Naive thymus-derived CD4-positive, alpha-beta T cell (primary cell): Measurements from ENCODE around the gene RAP1A. TPM values are rescaled to one million over a fixed set of nuclear protein-coding genes. Genes with fewer than 3 reads are reported as not detected.
A peak's percentile ranks its signal among the peaks of the same experiment; 100 is the strongest.

Experiments
- ATAC-seq: fragments of 150-1000 bp; cut with Tn5 transposase; 2 replicates; pipeline ENCODE4 v1.10.0; 2021; ENCODE audit warnings: mild to moderate bottlenecking, moderate library complexity
- CTCF ChIA-PET: fragments of 350-600 bp; sonication (Branson Sonifier 250); formaldehyde crosslinking; loops from one replicate; lab custom pipeline; 2021; ENCODE audit warnings: antibody characterized with exemption; lab: Charles Lee
- POLR2A ChIA-PET: fragments of 350-600 bp; sonication (Branson Sonifier 250); formaldehyde crosslinking; loops from one replicate; lab custom pipeline; 2021; ENCODE audit warnings: antibody characterized with exemption, inconsistent platforms; lab: Charles Lee
- DNase-seq, 9 donors: peaks; one replicate each; pipeline versions ENCODE4 v3.0.0 to v3.0.0-alpha.2; 2020 to 2022; ENCODE audit warnings: mixed read lengths in 1 of 9
- H3K27ac ChIP-seq: one replicate; pipeline ENCODE4 v1.7.0; 2013; ENCODE audit warnings: mild to moderate bottlenecking, low read depth, low read length, moderate library complexity
- H3K27me3 ChIP-seq, 2 donors: one replicate each; pipeline ENCODE4 v1.7.0; 2013; ENCODE audit warnings: low read length in 2 of 2, mild to moderate bottlenecking in 2 of 2, moderate library complexity in 2 of 2; ENCODE audit not compliant: control insufficient read depth in 2 of 2, insufficient read depth in 2 of 2
- H3K36me3 ChIP-seq, 3 experiments: 1 replicate in 2 of 3; 2 replicates in 1 of 3; pipeline ENCODE4 v1.7.0; 2013; ENCODE audit warnings: low read length in 3 of 3, mild to moderate bottlenecking in 3 of 3, moderate library complexity in 1 of 3; ENCODE audit not compliant: insufficient read depth in 3 of 3, control insufficient read depth in 2 of 3
- H3K4me1 ChIP-seq, 2 donors: one replicate each; pipeline ENCODE4 v1.7.0; 2013; ENCODE audit warnings: low read length in 2 of 2, mild to moderate bottlenecking in 2 of 2, moderate library complexity in 1 of 2; ENCODE audit not compliant: control insufficient read depth in 2 of 2, insufficient read depth in 2 of 2
- H3K4me3 ChIP-seq: 2 replicates; pipeline ENCODE4 v1.7.0; 2013; ENCODE audit warnings: mild to moderate bottlenecking, low read length
- H3K9me3 ChIP-seq, 3 experiments: 1 replicate in 2 of 3; 2 replicates in 1 of 3; pipeline ENCODE4 v1.7.0; 2013; ENCODE audit warnings: low read length in 3 of 3; ENCODE audit not compliant: control insufficient read depth in 2 of 3
- H3K27ac Mint-ChIP-seq, 9 donors: one replicate each; pipeline ENCODE4 v1.8.0; 2020 to 2022; ENCODE audit warnings: mixed read lengths in 9 of 9, mild to moderate bottlenecking in 8 of 9, moderate library complexity in 5 of 9, inconsistent platforms in 2 of 9
- H3K27me3 Mint-ChIP-seq, 5 donors: one replicate each; pipeline ENCODE4 v1.8.0; 2021 to 2022; ENCODE audit warnings: mixed read lengths in 5 of 5, mild to moderate bottlenecking in 1 of 5
- H3K36me3 Mint-ChIP-seq, 5 donors: one replicate each; pipeline ENCODE4 v1.8.0; 2020 to 2022; ENCODE audit warnings: mixed read lengths in 5 of 5, mild to moderate bottlenecking in 3 of 5, inconsistent platforms in 1 of 5
- H3K4me1 Mint-ChIP-seq, 7 donors: one replicate each; pipeline ENCODE4 v1.8.0; 2020 to 2022; ENCODE audit warnings: mixed read lengths in 7 of 7, mild to moderate bottlenecking in 3 of 7, inconsistent platforms in 1 of 7
- H3K4me3 Mint-ChIP-seq, 10 donors: one replicate each; pipeline ENCODE4 v1.8.0; 2020 to 2022; ENCODE audit warnings: mild to moderate bottlenecking in 10 of 10, mixed read lengths in 10 of 10, moderate library complexity in 6 of 10, inconsistent platforms in 2 of 10
- H3K9me3 Mint-ChIP-seq, 11 donors: one replicate each; pipeline ENCODE4 v1.8.0; 2020 to 2022; ENCODE audit warnings: mixed read lengths in 11 of 11, mild to moderate bottlenecking in 4 of 11, inconsistent platforms in 1 of 11, moderate library complexity in 1 of 11
- intact Hi-C, 2 donors: fragments of 100-400 bp; cut with micrococcal nuclease; formaldehyde crosslinking; loops; one replicate each; pipeline ENCODE4 v1.15.1; 2023
- polyA plus RNA-seq, 2 donors: library from polyadenylated mRNA; unstranded; fragments of 300-500 nt; fragmentation: Illumina TruSeq; gene quantifications; one replicate each; pipeline ENCODE4 v1.2.3, GENCODE V29; 2021
- total RNA-seq, 6 experiments: library from RNA in 5 of 6; stranded (reverse) in 5 of 6; gene quantifications; 1 replicate in 5 of 6; 2 replicates in 1 of 6; pipeline ENCODE4 v1.2.3 and lab custom pipeline; 2021 to 2026

Gene RAP1A
- total and polyA plus RNA-seq, 7 experiments from 2014 or later: 37.6 to 183 (median 100) TPM

- Histone ChIP-seq H3K36me3 (no peaks in the 10 kb centered on the region), H3K9me3 (no peaks in the 10 kb centered on the region), H3K27ac (no peak overlapping the region), H3K4me3 (no peak overlapping the region), H3K27me3 (no peaks in the 10 kb centered on the region), H3K4me1 (peaks cover 40 to 51% of the 10 kb centered on the region in 2 donors)
- peak overlapping the region in 4 of 9 donors; percentile 22 to 86 (median 79) for H3K27ac Mint-ChIP-seq
- DNase-seq (no peak), ATAC-seq (no peak)
- peak overlapping the region in 5 of 10 donors; percentile 13 to 67 (median 32) for H3K4me3 Mint-ChIP-seq
- POLR2A ChIA-PET: interaction anchor here (0.6 to 2.6 kb wide), 6 partner anchors 18 to 693 kb away, joined by 3 to 11 read pairs (median 4); partner anchors contain the start of gene RAP1A
- no peaks in the 10 kb centered on the region for H3K9me3 Mint-ChIP-seq
- peaks cover 60 to 95% (median 85%) of the 10 kb centered on the region in 7 donors for H3K4me1 Mint-ChIP-seq
- peaks cover 0 to 29% (median 9%) of the 10 kb centered on the region in 5 donors for H3K36me3 Mint-ChIP-seq
- CTCF ChIA-PET: interaction anchor here (1.4 to 2.2 kb wide), 3 partner anchors 25 to 142 kb away, joined by 5 to 17 read pairs (median 5); no protein-coding TSS in a partner anchor
- intact Hi-C loops: no loop called here
- no peaks in the 10 kb centered on the region for H3K27me3 Mint-ChIP-seq
Observed at GRCh38 chr1:111649648-111650047, 30.1 kb downstream of the RAP1A start.

DNA sequence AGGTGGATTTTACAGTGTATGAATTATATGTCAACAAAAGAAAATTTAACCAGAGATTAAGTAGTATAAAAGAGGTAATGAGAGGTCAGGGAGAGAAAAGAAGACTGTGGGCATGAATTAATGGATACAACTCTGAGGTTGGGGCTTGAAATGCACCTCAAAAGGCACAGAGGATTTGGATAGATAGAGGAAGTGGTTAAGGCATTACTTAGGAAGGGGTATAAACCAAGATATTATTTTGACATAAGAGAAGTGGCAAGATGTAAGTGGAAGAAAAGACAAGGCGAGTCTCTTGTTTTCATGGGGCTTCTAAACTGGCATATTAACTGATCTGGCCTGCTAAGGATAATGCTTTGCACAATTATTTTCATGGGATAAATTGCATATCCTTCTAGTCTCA lies 34.1 kb downstream of the RAP1A start:
- POLR2A ChIA-PET: no interaction called here
- intact Hi-C loops: no loop called here
- Mint-ChIP-seq H3K4me3 (peak overlapping the region in 9 of 10 donors; percentile 5 to 64 (median 43)), H3K27ac (peak overlapping the region; percentile 6 to 80 (median 62)), H3K36me3 (peaks cover 0 to 17% (median 8%) of the 10 kb centered on the region in 5 donors), H3K9me3 (no peaks in the 10 kb centered on the region), H3K27me3 (no peaks in the 10 kb centered on the region), H3K4me1 (peaks cover 52 to 82% (median 60%) of the 10 kb centered on the region in 7 donors)
- peak in 2 of 9 donors; percentile 16 to 17 for DNase-seq
- no peaks in the 10 kb centered on the region for H3K27me3 ChIP-seq
- H3K36me3 ChIP-seq: no peaks in the 10 kb centered on the region
- H3K27ac ChIP-seq: no peak overlapping the region
- H3K4me1 ChIP-seq: peaks cover 28 to 41% of the 10 kb centered on the region in 2 donors
- H3K4me3 ChIP-seq: no peak overlapping the region
- ATAC-seq: peak; percentile 41
- CTCF ChIA-PET: no interaction called here
- H3K9me3 ChIP-seq: no peaks in the 10 kb centered on the region

DNA sequence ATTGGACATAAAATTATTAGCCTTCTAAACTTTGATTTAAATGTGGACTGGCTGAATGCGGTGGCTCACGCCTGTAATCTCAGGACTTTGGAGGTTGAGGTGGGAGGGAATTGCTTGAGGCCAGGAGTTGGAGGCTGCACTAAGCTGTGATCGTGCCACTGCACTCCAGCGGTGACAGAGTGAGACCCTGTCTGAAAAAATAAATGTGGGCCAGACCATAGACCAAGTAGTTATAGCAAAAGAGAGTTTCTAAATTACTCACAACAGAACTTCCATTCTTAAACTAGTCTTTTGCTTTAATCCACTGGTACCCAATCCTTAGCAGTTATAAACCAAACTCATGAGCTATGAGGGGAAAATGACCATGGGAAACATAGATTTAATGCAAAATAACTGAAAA lies 35.2 kb downstream of the RAP1A start:
- H3K27ac ChIP-seq: no peak overlapping the region
- no peaks in the 10 kb centered on the region for H3K36me3 ChIP-seq
- no peaks in the 10 kb centered on the region for H3K27me3 ChIP-seq
- peaks cover 0 to 12% (median 4%) of the 10 kb centered on the region in 5 donors for H3K36me3 Mint-ChIP-seq
- peak overlapping the region in 5 of 9 donors; percentile 14 to 78 (median 33) for H3K27ac Mint-ChIP-seq
- peaks cover 46 to 71% (median 54%) of the 10 kb centered on the region in 7 donors for H3K4me1 Mint-ChIP-seq
- peaks cover 26 to 39% of the 10 kb centered on the region in 2 donors for H3K4me1 ChIP-seq
- no peak overlapping the region for H3K4me3 ChIP-seq
- H3K4me3 Mint-ChIP-seq: peak overlapping the region in 5 of 10 donors; percentile 7 to 23 (median 14)
- ChIA-PET CTCF (interaction anchor here (0.7 kb wide), 1 partner anchor 176 kb away, joined by 3 read pairs; no protein-coding TSS in a partner anchor), POLR2A (interaction anchor here (0.6 to 1.1 kb wide), 3 partner anchors 10 to 97 kb away, joined by 3 to 5 read pairs (median 4); no protein-coding TSS in a partner anchor)
- DNase-seq: no peak
- no peak for ATAC-seq
- no peaks in the 10 kb centered on the region for H3K9me3 Mint-ChIP-seq
- H3K27me3 Mint-ChIP-seq: no peaks in the 10 kb centered on the region
- no peaks in the 10 kb centered on the region for H3K9me3 ChIP-seq
- intact Hi-C loops: loop anchor here in 1 of 2 donors (5.0 kb wide), 1 partner anchor 83 kb away; no protein-coding TSS in a partner anchor

- H3K27ac Mint-ChIP-seq: peak overlapping the region in 8 of 9 donors; percentile 9 to 84 (median 37)
- Histone ChIP-seq H3K4me1 (peaks cover 38 to 54% of the 10 kb centered on the region in 2 donors), H3K4me3 (no peak overlapping the region), H3K27me3 (no peaks in the 10 kb centered on the region), H3K36me3 (no peaks in the 10 kb centered on the region), H3K9me3 (no peaks in the 10 kb centered on the region), H3K27ac (no peak overlapping the region)
- peaks cover 0 to 6% (median 3%) of the 10 kb centered on the region in 5 donors for H3K36me3 Mint-ChIP-seq
- ChIA-PET CTCF (no interaction called here), POLR2A (no interaction called here)
- no peaks in the 10 kb centered on the region for H3K9me3 Mint-ChIP-seq
- intact Hi-C loops: loop anchor here (1.0 to 5.0 kb wide), 3 partner anchors 84 to 148 kb away; no protein-coding TSS in a partner anchor
- ATAC-seq (no peak), DNase-seq (peak in 4 of 9 donors; percentile 15 to 36 (median 20))
- H3K4me3 Mint-ChIP-seq: peak overlapping the region in 6 of 10 donors; percentile 2 to 52 (median 38)
- H3K27me3 Mint-ChIP-seq: no peaks in the 10 kb centered on the region
- H3K4me1 Mint-ChIP-seq: peaks cover 34 to 56% (median 45%) of the 10 kb centered on the region in 7 donors
Observed at GRCh38 chr1:111656086-111657017, 36.8 kb downstream of the RAP1A start.

- Mint-ChIP-seq H3K36me3 (peaks cover 0 to 10% (median 3%) of the 10 kb centered on the region in 5 donors), H3K4me1 (peaks cover 35 to 59% (median 50%) of the 10 kb centered on the region in 7 donors), H3K27me3 (no peaks in the 10 kb centered on the region), H3K9me3 (no peaks in the 10 kb centered on the region), H3K27ac (peak overlapping the region in 5 of 9 donors; percentile 41 to 90 (median 77)), H3K4me3 (peak overlapping the region in 6 of 10 donors; percentile 19 to 48 (median 34))
- Histone ChIP-seq H3K36me3 (no peaks in the 10 kb centered on the region), H3K27me3 (no peaks in the 10 kb centered on the region), H3K4me1 (peaks cover 38 to 50% of the 10 kb centered on the region in 2 donors), H3K4me3 (no peak overlapping the region), H3K9me3 (no peaks in the 10 kb centered on the region), H3K27ac (peak overlapping the region; percentile 15)
- POLR2A ChIA-PET: interaction anchor here (0.6 to 1.6 kb wide), 7 partner anchors 10 to 1751 kb away, joined by 3 to 5 read pairs (median 4); no protein-coding TSS in a partner anchor
- CTCF ChIA-PET: interaction anchor here (0.9 to 1.1 kb wide), 5 partner anchors 38 to 151 kb away, joined by 3 to 4 read pairs (median 4); no protein-coding TSS in a partner anchor
- DNase-seq: no peak
- no peak for ATAC-seq
- intact Hi-C loops: loop anchor here in 1 of 2 donors (5.0 kb wide), 1 partner anchor 86 kb away; no protein-coding TSS in a partner anchor
Observed at GRCh38 chr1:111658622-111659021, 39.0 kb downstream of the RAP1A start.
